ENCODE data around the gene NCKAP5.
"Not testable (repeated sequence)": the region's sequence is repeated elsewhere in the genome, so short reads cannot be mapped to it uniquely, and the experiment has no call there.

The NCKAP5 gene

DNA sequence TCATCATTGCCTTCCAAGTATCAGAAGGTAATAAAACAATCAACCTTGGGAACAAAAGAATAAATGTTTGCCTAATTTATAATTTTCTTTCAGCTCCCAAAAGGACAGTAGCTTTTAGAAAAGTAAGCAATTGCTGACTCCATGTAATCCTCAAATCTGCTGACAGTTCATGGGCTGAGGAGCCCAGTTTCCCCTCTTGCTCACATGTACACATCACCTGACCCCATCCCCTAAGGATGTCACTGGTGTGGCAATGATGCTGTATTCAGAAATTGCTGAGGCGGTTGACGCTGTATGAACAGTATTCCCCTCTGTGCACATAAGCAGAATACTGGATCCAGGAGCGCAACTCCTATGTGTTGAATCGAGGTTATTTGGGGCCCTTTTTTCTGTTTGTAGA is 842.1 kb downstream of the NCKAP5 start:
- no peak for DNase-seq

DNA sequence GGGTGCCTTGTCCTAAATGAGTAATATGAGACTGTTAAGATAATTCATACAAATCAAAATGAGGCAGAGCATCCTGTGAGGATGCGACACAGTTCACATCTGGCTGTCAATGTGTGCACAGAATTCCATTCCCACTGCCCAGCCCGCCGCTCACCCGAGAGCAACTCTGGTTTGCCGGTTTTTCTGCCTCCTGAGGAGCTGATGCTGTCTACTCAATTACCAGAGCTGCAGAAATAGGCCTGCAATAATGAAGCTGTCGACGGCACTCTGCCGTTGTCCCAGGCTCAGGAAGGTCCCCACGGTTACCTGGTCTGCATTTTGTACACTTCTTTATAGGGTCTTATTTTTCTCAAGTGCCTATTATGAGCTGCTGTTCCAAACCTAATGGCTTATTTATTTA is 842.5 kb downstream of the NCKAP5 start:
- no peak for DNase-seq

DNA sequence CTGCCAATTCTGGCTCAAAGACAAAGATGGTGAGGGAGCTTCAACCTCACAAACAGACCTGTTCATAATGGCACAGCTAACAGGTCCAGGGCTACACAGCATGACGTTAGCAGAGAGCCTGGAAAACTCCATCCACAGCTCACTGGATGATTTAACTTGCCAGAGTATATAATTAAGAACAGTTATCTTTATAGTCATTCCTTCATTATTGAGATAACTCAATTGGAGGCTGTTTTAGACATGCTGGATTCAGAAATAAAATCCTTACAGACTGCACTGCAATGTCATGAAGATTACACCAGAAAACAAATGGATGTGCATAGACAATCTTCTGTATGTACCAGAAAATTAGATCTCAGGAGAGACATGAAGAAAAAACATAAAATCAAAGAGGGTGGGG is 843.1 kb downstream of the NCKAP5 start:
- no peak for DNase-seq

DNA sequence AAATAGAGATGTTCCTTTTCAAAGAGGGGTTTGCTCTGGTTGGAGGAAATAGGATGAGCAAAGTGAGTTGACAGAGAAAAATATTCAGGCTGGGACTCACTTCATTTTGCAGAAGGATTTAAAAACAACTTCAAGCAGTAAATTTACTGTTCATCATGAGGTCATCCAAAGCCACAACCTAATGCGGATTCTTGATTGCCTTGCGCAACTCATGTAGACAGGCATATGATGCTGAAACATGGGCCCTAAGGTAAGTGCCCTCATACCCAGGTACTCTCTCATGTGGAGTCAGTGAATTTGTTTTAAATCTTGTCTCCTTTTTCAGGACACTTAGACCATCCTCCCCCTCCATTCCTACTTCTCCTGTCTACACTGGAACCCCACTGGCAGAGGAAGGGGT is 846.3 kb downstream of the NCKAP5 start:
- no peak for DNase-seq

DNA sequence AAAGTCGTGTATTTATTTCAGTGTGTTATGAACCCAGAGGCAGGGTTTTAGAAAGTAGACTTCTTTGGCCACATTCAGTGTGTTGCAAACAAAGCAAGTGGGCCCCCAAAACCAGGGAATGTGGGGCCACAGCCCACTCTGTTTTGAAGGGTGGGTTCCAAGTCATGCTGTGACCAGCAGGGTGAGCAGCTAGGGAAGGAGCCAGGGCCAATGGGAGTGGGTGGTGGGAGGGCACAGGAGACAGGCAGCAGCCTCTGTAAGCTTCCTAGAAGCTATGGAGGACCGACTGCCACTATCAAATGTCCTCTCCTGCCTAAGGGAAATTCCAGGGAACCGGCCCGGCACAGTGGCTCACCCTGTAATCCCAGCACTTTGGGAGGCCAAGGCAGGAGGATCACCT is 847.9 kb downstream of the NCKAP5 start:
- DNase-seq = no peak

DNA sequence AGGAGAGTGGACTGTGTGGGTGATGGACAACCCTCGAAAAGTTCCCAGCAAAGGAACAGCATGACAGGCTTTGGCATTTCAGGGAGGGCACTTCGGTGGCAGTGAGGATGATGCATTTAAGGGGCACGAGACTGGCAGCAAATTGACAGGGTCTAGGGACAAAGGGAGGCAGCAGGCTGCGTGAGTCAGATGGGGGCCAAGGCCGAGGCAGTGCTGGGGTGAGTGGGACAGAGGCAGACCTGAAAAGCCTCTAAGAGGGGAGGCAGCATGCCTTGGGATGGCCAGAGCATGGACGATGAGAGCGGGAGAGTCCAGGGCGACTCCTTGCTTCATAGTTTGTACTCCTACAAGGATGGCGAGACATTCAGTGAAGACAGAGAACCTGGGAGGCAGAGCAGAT is 848.8 kb downstream of the NCKAP5 start:
- no peak for DNase-seq

DNA sequence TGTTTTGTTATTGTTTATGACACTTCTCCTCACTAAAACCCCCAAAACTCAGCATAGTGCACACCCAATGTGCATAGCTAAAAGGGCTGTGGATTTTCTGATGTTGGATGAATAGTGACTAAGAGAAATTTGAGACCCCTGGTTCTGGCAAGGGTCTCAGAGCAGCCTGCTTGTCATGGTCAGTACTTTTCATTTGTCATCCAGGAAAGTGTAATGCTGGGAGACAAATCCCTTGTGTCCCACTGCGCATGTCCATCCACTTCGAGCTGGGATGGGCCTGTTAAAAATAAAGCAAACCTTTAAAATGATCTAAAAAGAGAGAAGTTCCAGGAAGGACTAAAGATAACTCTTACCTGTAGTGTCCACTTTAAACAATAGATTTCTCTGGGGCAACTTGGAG is 851.3 kb downstream of the NCKAP5 start:
- DNase-seq = no peak

DNA sequence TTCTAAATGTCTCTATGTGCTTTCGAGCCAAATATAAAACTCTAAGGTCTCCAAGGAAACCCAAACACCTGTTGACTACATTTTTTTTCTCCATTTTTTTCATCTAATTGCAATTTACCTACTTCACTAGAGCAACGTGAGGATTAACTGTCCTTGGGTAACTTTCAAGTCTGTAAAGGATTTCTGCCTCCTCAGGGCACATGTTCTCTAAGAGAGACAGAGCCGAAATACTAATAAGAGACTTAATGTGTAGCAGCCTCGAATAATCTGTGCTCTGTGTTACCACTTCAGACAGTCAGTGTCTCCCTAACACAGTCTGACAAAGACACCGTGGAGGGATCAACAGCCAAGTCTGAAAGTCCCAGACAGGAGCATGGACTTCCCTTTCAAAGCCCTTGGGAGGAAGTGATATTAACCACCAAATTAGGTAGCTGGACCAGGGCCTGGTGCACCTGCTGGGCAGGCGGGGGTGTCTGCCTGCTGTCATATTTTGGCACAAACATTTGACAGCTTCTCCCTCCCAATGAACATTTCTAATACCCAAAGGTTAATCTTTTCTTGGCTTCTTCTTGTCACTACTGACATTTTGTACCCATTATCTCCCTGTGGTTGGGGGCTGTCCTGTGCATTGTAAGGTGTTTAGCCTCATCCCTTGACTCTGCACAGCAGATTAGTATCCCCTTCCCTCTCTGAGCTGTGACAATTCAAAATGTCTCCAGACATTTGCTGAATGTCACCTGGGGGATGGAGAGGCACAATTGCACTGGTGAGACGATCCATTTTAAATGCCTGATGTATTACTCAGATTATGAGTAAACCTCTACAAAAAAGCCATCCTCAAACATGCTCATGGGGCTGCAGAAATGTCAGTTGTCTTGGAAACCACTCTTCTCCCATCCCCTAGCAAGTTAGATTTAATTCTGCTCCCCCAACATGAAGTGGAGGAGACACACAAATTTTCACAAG is 852.6 kb downstream of the NCKAP5 start:
- no peak for DNase-seq

DNA sequence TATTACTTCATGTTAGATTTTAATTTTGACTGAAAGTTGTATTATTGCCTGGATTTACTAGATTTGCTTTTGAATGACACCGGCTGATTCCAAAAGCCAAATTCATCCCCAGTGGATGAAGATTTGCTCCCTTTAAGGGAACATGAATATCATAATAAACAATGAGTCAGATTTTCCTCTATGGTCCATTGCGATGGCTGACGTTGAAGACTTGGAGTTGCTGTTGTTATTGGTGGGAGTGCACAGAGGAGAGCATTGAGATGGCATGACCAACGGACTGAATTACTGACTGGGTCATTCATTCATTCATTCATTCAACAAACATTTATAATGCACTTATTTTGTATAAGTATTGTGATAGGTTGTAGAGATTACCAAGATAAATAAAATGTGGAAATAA is 864.9 kb downstream of the NCKAP5 start:
- no peak for DNase-seq

DNA sequence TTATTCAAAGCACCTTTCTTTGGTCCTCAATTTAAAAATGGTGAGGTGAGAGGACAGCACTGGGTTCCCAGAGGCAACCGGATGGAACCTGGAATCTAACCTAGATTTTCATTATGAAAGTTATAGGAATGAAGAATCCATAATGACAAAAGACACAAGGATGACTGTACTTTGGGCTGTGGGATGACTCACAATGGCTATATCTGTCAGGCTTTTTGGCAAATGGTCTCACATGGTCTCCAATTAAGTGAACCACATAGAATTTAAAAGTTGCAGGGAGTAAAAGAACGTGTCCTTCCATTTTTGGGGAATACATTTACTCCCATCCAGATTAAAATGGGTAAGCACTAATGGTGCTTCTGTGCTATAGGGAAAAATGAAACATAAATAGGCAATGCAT is 866.5 kb downstream of the NCKAP5 start:
- no peak for DNase-seq

DNA sequence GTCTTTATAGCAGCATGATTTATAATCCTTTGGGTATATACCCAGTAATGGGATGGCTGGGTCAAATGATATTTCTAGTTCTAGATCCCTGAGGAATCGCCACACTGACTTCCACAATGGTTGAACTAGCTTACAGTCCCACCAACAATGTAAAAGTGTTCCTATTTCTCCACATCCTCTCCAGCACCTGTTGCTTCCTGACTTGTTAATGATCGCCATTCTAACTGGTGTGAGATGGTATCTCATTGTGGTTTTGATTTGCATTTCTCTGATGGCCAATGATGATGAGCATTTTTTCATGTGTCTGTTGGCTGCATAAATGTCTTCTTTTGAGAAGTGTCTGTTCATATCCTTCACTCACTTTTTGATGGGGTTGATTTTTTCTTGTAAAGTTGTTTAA is 868.5 kb downstream of the NCKAP5 start:
- DNase-seq = not testable (repeated sequence)

DNA sequence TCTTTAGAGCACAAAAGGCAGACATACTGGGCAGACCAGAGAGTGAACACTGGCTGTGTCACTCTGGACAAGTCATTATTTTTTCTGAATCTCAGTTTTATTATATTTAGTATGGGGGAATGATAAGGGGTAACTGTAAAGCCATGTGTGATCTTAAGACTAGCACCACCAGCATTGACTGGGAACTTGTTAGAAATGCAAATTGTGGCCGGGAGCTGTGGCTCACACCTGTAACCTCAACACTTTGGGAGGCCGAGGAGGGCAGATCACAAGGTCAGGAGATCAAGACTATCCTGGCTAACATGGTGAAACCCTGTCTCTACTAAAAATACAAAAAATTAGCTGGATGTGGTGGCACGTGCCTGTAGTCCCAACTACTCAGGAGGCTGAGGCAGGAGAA is 869.9 kb downstream of the NCKAP5 start:
- not testable (repeated sequence) for DNase-seq

DNA sequence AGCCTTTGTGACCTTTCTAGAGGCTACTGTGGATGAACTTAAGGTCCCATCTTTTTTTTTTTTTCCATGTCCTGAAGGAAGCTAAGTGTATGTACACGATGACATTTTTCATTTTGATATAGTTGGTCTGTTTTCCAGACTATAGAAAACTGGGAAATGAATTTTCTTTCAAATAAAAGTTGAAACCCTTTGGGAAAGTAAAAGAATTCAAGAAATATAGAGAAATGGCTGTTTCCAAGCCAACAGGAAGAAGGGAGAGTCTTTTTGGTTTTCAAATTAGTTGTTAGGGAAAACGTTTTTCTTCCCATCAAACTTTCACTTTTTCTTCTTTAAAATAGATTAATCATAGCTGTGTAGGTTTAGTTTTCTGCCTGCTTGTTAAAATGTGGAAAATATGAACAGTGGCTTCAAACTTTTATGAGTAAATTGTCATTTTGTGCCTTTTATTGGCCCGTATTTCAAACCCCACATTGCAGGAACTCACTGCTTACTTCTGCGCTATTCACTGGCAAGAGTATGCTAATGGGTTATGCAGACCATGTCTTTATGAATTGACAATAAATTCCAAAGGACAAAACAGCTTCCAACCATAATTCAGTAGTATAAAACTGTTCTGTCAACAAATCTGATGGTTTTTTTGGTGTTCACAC is 870.6 kb downstream of the NCKAP5 start:
- DNase-seq = no peak

DNA sequence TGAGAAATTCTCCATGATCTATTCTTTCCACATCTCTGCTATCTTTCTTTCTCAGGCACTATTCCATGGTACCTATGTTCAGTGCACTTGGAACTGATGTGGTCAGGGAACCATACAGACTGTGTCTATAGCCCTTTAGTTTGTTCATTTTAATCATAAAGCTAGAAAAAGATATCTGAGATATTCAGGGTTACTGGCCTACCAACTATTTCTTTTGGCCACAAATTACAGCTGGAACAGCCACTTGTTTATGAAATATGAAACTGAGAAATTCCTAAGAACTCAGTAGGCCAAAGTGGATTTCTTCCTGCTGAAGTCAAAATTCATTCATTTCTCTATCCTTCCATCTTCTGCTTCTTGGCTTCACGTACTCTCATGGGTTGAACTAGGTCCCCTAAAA is 875.4 kb downstream of the NCKAP5 start:
- DNase-seq = no peak

DNA sequence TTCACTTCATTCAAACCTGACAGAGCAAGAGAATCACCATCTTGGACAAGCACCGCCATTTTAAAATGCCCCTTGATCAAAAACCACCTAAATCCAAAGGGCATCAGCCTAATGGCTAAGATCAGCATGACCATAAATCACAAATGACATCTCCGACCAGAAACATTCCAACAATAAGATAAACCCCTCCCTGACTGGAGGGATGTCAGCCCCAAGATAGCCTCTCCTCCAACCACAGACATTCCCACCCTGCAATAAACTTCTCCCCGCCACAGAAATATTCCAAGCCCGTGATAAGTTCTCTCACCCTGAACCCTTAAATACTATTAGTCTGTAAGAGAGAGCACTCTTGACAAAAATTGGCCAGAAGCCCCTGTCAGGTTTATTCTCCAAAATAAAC is 876.7 kb downstream of the NCKAP5 start:
- DNase-seq = no peak

DNA sequence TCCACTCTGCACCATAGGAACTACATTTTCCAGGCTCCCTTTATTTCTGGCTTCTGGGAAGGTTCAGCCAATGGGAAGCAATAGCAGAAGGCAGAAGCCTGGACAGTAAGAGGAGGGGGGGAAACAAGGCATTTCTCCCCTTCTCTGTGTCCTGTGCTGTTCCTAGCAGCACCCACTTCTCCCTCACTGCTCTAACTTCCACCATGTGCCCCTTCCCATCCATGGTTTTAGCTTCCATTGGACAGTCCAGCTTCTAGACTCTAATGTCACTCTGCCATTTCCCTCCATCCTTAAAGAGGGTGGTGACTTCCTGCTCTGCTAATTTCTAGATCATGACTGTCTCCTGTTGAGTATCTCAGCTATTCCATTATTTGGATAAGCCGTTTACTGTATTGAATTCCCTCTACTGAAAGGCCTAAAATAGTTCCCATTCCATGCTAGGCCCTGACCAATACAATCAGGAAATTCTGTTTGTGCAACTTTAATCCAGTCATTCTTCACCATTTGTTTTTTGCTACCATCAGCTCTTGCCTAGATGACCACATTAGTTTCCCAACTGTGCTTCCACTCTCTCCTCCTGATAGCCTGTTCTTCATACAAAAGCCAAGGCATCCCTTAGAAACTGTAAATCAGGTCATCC is 877.5 kb downstream of the NCKAP5 start:
- no peak for DNase-seq

DNA sequence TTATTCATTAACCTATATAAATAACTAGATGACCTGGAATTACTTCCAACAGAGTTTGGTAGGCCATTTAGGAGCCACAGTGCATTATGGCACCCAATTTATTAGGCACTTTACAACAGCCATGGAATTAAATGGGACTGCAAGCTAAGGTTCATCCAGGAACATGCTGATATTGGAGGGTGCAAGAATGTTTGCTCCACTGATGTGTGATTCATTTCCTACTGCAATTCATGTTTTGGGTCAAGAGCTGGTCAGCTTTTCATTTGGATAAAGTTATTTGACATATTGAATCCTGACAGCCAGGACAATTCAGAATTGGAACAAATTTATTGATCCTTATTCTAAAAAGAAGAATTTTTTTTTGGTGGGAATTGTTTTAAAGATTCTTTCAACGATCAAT is 886.5 kb downstream of the NCKAP5 start:
- DNase-seq = no peak

DNA sequence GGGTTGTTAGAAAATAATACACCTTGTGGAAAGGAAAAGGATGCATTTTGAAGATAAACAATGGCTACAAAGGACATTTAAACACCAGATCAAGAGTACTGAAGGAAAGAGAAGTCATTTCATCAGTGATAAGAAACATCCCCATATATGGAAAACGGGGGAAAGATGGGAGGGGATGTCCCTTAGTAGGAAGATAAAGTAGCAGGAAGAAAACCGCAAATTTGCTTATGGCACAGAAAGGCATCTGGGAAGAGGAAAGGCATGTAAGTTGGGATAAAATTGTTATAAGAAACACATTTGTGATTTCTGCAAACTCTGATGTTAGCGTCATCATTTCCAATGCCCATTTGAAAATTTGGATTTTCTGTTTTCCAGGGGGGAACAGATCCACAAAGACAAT is 887.7 kb downstream of the NCKAP5 start:
- DNase-seq = no peak

DNA sequence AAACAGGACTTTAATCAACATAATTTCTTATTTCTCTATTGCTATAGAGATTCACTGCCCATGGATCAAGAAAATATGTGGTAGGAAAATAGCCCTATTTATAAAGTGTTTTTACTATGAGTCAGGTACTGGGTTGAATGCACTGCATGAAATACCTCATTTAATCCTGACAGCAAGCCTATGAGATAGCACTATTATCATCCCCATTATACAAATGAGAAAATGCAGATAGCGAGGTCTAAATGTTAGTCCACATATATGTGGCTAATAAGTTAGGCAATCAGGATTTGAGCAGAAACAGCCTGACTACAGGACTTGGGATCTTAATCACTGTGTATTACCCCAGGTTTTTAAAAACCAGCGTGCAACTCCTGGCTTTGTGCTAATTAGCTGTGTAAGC is 889.8 kb downstream of the NCKAP5 start:
- DNase-seq = no peak

DNA sequence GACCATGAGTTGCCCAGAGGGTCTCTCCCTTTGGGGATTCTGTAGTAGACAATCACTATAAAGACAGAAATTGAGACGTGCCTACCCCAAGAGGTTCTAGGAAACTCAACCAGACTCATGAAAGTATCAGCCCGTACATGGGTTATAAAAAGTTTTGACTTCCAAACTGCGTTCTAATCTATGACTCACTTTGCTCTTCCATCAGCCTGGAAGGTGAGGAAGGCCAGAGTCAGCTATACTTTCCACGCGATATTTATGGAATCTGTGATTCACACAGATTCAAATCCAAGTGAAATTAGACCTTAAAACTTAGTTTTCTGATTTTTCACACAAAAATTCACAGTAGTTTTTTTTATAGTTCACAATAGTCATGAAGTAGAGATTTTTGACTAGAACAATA is 890.6 kb downstream of the NCKAP5 start:
- DNase-seq = no peak

DNA sequence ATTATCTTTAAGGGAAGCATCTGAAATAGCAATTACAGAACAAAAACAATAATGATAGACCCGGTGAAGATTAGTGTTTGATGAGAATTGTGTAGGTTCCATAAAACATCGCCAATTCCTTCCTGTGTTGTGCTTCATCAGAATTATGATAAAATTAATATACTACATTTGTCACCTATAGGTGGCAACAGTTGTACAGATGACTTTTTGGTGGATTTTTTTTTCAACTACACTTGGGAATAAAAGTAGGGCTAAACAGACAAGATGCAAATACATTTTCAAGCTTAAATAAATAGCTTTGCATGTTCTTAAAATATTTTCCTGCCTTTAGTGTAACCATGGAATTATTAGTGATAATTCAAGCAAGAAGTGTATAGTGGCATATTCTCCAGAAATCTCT is 891.3 kb downstream of the NCKAP5 start:
- DNase-seq = no peak

DNA sequence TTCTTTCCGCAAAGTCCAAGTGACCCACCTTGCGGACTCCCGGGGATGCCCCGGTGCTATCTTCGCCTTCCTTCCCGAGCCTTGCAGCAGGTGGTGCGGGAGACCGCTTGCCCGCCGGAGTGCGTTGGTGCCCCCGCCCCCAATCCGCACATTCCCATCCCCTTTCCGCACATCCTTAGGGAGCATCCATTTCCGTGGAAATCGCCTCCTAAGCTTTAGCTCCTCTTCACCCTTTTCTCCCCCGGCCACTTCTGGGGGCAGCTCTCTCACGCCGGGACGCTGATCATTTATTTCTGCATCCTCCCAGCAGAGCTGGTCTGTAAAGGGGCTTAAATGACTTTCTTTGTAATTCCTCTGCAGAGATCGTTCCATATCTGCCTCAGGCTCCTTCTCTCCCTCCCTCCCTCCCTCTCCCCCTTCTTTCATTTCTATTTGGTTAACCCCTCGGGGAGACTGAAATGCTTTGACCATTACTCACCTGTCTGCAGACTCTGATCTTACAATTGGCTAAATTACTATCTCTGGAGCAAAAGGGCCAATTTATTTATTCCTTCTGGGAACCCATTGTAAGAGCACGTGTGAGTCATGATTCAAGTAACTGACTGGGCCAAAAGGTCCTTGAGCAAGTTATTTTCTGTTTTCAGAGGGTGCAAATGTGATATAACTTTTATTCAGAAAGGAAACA is 897.0 kb downstream of the NCKAP5 start:
- no peak for DNase-seq

DNA sequence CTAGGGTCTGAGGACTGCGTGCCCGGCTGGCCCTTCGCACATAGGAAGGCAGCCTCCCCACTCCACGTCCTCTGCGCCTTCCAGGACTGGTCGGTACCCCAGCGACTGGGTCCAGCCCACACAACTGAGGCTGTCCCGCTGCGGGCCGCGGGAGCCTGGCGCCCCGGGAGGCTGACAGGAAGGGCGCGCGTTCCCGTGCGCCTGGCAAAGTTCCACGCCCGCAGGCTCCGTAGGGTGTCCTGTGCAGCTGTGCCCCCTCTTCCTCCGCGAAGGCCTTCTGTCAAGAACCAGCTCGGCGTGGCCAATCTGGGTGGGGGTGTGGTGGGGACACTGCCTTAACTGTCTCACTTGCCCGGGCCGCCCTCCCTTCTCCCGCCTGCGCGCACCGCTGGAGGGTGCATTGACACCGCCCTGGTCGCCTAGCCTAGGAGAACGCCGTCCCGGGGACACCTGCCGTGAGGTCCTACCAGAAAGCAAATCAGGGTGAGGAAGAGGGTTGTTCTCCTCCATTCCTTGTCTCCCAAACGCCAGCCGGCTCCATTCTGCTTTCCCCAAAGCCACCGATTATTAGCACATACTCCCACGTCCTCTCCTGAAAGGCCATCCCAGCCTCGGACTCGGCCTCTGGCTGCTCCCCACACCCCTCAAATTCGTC is 897.6 kb downstream of the NCKAP5 start:
- DNase-seq = no peak
